ENCODE measurements around the gene C11orf97.
A peak's percentile ranks its signal among the peaks of the same experiment; 100 is the strongest.
"Not testable (repeated sequence)": the region's sequence is repeated elsewhere in the genome, so short reads cannot be mapped to it uniquely, and the experiment has no call there.

Gene C11orf97

DNA sequence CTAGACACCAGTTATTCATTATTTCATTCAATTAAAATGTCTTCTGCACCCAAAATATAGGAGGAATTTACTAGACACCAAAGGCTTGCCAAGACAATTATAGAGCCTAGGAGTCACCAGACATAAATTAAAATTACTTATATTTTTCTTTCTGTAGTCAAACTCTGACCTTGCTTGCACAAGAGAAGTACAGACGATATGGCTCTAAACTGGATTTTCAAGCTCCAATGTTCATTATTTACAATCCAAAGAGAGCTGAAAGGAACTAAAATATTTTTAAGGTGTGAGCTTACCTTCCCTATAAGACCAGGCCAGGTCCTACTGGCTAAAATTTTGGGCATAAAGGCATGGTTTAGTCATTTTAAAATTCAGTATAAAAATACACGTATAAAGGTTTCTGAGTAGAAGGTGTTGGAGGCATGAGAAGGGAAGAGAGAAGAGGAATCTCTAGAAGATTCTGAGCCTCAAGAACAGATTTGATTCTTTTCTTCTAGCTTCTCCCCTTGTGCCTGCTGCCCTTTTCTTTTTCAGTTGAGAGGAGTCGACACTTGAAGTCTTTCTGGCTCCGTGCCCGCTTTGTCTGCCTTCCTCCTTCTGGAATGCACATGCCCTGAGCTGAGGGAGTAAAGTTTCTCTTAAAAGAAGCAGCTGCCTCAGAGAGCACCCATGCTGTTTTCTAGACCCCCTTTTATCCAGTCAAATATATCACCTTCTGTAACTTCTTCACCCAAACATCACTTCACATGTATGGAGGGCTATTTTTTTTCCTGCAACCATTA is 13.5 kb downstream of the C11orf97 start:
- DNase-seq (ENCODE audit: low read depth), result no peak

DNA sequence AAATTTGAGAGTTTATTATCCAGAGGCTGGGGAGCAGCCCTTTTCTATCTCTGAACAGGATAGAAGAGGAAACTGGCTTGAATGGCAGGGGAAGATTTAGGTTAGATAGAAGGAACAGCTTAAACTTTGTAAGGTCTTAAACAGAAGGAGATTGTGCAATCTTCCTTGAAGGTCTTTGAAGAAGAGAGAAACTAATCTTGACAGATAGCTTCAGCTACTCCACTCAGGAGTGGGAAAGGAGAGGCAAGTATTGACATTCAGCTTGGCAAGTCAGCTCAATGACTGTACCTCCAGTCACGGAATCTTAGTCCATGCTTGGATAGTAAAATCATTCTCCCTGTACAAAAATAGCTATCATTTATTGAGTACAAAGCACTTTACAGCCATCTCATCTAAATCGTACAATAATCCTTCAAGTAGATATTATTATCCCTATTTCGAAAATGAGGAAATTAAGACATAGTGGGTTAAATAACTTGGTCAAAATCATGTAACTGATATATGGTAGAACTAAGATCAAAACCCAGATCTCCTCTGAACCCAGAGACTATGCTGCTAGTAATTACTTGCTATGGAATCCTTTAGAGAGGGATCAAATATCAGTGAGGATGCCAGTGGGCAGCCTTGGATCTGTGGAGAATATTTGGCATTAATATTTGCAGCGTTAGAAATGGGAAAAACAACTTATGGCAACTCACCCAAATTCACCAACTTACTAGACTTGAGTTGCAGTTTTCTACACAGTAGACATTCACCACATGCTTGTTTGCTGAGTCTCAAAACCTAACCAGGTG is 14.6 kb downstream of the C11orf97 start:
- DNase-seq (ENCODE audit: low read depth), result no peak

DNA sequence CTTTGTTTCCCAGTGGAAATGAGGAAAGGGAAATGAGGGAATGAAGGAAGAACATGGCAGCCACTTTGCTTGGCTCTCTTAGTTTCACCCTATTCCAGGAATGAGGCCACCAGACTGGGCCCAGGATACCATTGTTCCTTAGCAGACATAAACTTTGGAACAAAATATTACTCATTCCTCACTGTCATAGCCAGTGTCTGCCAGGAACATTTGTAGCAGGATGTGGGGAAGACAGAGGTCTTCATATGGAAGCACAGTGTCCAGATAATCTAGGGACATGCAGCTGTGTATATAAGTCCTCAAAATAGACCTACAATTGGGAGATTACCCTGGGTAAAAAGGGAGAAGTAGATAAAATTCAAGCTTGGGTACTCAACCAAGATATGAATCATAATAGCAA is 16.3 kb downstream of the C11orf97 start:
- DNase-seq (ENCODE audit: low read depth), result no peak

DNA sequence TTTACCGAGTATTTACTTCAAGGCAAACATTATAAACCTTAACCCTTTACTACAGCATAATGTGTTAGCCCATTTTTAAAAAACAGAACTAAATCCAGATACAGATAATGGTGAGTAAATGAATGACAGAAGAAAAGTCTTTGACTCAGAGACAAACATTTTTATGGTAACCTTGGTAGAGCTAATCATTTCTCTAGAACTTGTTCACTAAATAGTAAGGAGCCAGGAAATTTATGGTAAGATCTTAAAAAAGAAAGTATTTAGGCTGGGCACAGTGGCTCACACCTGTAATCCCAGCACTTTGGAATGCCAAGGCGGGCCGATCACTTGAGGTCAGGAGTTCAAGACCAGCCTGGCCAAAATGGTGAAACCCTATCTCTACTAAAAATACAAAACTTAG is 19.9 kb downstream of the C11orf97 start:
- DNase-seq (ENCODE audit: low read depth), result no peak

DNA sequence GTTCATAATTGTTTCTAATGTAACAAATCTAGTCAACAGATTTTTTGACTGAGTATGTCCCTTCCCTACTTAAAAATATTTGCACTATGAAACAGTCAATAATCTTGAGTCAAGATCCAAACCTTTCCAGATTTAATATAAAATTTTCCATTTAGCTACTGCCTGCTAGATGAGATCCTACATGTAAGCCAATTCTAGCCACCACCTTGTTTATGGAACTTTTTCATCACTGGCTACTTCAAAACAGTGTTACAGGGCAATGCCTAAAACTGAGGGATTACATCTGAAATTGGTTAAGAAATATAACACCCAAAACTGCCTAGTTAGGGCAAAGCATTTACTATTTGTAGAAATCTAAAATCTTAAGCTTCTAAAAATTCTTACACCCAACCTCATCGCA is 20.9 kb downstream of the C11orf97 start:
- no peak for DNase-seq (ENCODE audit: low read depth)

- no peak for DNase-seq (ENCODE audit: low read depth)
Measured at GRCh38 chr11:94533696-94534630, 21.7 kb downstream of the C11orf97 start.

DNA sequence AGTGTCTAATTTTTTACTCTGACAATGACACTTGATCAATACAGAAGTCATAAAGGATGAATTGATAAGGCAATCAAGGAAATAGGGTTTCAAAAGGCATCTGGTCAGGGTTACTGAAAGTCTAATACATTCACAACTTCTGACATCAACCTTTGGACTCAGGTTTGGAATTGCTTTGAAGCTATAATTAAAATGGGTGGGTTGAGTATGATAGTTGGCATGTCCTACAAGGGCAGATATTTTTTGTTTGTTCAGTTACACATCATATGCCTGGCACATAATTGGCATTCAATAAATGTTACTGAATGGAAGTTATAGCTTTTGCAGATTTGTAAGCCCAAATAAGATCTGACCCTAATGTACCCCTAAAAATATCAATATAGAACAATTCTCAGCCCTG is 24.1 kb downstream of the C11orf97 start:
- DNase-seq (ENCODE audit: low read depth), result no peak

DNA sequence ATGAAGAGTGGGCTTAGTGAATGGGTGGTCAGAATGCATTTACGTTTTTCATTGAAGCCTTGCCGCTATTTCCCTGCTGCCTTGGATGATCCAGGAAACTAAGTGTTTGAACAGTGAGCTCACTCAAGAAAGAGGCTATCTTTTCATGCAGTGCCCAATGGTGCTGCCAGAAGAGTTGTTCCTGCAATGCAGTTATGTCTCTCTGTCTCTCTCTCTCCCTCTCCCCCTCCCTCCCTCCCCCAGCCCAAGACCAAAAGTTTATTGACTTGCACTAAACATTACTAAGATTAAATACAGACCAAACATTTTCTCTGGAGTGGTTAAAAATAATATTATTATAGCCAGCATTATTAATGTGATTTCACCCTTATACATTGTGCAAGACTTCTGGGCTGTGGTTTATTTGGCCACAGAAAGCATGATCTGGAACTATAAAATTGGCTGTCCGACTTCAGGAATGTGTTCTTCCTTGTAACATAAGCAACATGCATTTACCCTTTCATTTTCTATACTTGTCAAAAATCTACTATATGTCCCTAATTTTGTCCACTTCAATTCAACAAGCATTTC is 24.9 kb downstream of the C11orf97 start:
- no peak for DNase-seq (ENCODE audit: low read depth)

GRCh38 chr11:94539420-94539819 is 27.2 kb downstream of the C11orf97 start:
- no peak for DNase-seq (ENCODE audit: low read depth)

DNA sequence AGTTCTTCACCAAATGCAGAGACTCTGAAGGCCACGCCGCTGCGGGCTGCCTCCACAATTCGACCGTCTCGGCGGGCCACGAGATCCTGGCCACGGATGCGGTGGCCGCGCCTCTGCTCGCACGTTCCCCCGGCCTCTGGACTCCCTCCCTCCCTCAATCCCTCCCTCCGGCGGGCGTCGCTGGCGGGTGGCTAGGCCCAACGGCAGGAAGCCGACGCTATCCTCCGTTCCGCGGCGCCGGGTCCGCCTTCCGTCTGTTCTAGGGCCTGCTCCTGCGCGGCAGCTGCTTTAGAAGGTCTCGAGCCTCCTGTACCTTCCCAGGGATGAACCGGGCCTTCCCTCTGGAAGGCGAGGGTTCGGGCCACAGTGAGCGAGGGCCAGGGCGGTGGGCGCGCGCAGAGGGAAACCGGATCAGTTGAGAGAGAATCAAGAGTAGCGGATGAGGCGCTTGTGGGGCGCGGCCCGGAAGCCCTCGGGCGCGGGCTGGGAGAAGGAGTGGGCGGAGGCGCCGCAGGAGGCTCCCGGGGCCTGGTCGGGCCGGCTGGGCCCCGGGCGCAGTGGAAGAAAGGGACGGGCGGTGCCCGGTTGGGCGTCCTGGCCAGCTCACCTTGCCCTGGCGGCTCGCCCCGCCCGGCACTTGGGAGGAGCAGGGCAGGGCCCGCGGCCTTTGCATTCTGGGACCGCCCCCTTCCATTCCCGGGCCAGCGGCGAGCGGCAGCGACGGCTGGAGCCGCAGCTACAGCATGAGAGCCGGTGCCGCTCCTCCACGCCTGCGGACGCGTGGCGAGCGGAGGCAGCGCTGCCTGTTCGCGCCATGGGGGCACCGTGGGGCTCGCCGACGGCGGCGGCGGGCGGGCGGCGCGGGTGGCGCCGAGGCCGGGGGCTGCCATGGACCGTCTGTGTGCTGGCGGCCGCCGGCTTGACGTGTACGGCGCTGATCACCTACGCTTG is 31.7 kb downstream of the C11orf97 start, which contains the start of gene FUT4:
TSS of gene FUT4 (plus strand) at position 227 of the 951 bp plus-strand sequence. CDS start at position 440, 213 bp downstream.
- peak; percentile 59 for DNase-seq (ENCODE audit: low read depth)

- DNase-seq (ENCODE audit: low read depth), result no peak
Measured at GRCh38 chr11:94544646-94545263, 32.5 kb downstream of the C11orf97 start.

- no peak for DNase-seq (ENCODE audit: low read depth)
Measured at GRCh38 chr11:94545264-94546161, 33.3 kb downstream of the C11orf97 start.

DNA sequence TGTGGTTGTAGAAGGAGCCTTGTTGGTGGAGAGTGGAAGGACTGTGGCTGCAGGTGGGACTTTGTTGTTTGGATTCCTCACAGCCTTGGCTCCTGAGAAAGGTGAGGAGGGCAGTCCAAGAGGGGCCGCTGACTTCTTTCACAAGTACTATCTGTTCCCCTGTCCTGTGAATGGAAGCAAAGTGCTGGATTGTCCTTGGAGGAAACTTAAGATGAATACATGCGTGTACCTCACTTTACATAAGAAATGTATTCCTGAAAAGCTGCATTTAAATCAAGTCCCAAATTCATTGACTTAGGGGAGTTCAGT is 33.9 kb downstream of the C11orf97 start:
- no peak for DNase-seq (ENCODE audit: low read depth)

DNA sequence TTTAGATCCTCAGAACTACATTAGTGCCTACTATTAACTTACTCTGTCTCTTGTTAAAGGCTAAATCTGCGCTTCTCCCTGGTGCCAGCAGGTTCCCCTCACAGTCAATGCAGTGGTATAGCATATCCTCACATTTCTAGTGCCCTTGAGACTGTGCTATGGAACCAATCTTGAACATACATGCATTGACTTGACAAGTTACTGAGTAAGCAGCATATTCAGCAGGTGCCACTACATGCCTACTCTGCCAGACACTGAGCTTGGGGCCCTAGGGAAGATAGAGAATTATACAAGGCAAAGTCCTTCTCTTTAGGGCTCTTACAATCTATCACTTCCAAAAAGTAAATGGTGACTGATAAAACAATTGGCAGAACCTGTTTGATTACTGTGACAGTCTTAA is 34.6 kb downstream of the C11orf97 start:
- DNase-seq (ENCODE audit: low read depth), result no peak

GRCh38 chr11:94549146-94549545 is 36.9 kb downstream of the C11orf97 start:
- no peak for DNase-seq (ENCODE audit: low read depth)

- DNase-seq (ENCODE audit: low read depth), result no peak
Measured at GRCh38 chr11:94550513-94550912, 38.3 kb downstream of the C11orf97 start.

GRCh38 chr11:94553938-94554337 is 41.7 kb downstream of the C11orf97 start:
- DNase-seq (ENCODE audit: low read depth), result no peak

DNA sequence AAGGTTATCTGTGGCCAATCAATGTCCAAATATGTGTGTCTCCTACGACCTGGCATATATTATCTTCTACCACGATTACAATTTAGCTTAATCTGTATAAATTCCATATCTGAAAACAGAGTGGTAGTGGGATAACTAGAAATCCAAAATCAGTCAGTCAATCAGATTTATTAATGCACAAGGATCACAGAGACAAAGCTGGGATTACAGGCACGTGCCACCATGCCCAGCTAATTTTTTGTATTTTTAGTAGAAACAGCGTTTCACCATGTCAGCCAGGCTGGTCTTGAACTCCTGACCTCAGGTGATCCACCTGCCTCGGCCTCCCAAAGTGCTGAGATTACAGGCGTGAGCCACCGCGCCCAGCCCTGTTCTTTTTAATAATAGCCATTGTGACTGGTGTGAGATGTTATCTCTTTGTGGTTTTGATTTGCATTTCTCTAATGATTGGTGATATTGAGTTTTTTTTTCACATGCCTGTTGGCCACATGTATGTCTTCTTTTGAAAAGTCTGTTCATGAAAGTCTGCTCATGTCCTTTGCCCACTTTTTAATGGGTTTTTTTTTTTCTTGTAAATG is 43.6 kb downstream of the C11orf97 start:
- not testable (repeated sequence) for DNase-seq (ENCODE audit: low read depth)

DNA sequence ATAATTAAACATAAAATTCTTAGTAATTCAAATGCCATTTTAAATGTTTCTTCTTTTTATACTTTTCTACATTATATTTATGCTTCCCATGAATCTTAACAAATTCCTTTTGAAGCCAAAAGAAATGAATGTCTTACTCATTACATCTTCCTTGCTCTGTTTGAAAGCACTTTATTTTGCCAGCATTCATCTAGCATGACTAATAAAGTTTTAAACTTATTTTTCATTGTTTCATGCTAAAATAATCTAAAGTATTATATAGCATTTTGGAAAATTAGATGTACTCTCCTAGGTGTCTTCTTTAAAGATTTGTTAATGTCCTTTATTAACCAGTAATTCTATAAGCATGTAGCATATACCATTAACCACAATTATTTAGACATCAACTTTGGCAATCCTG is 45.2 kb downstream of the C11orf97 start:
- DNase-seq (ENCODE audit: low read depth), result no peak

Measured in activated T-helper 9 cell treated with anti-CD3 and anti-CD28 coated beads, Interleukin-2, amount 50 U/mL, for 16 hours (primary cell).